Chondrocyte (in vitro differentiated cells): ENCODE data around the gene PTPRN2. TPM values are rescaled to one million over a fixed set of nuclear protein-coding genes. Genes with fewer than 3 reads are reported as not detected.

ENCODE experiments used
- DNase-seq: peaks from one replicate; pipeline ENCODE4 v3.0.0; 2021; ENCODE audit warnings: mixed read lengths, low spot score
- H3K27ac Mint-ChIP-seq: one replicate; pipeline ENCODE4 v1.8.0; 2021; ENCODE audit warnings: mild to moderate bottlenecking, moderate library complexity, mixed read lengths; ENCODE audit not compliant: unreplicated experiment
- H3K27me3 Mint-ChIP-seq: 2 replicates; pipeline ENCODE4 v1.8.0; 2021; ENCODE audit warnings: low read depth, mixed read lengths
- H3K36me3 Mint-ChIP-seq: 2 replicates; pipeline ENCODE4 v1.8.0; 2021; ENCODE audit warnings: low read depth, mixed read lengths
- H3K4me1 Mint-ChIP-seq: 2 replicates; pipeline ENCODE4 v1.8.0; 2021; ENCODE audit warnings: low read depth, mild to moderate bottlenecking, mixed read lengths
- H3K4me3 Mint-ChIP-seq: one replicate; pipeline ENCODE4 v1.8.0; 2021; ENCODE audit warnings: mild to moderate bottlenecking, moderate library complexity, mixed read lengths; ENCODE audit not compliant: unreplicated experiment
- H3K9me3 Mint-ChIP-seq: 2 replicates; pipeline ENCODE4 v1.8.0; 2021; ENCODE audit warnings: low read depth, mixed read lengths
- CTCF ChIP-seq: fragments of 200-600 bp; sonication (generic); IDR thresholded peaks from 2 replicates; pipeline ENCODE4 v1.5.0; 2021; ENCODE audit warnings: antibody characterized with exemption, mild to moderate bottlenecking, moderate library complexity
- total RNA-seq: library from RNA; stranded (reverse); gene quantifications from 3 replicates; pipeline ENCODE4 v1.2.1, GENCODE V29; 2021

PTPRN2 gene
- total RNA-seq, 1 donor from 2014 or later, result 0.30 TPM

- peak; percentile 62 for DNase-seq
- H3K4me1 Mint-ChIP-seq, result no peaks in the 10 kb centered on the region
- peaks cover 3% of the 10 kb centered on the region for H3K27me3 Mint-ChIP-seq
- H3K9me3 Mint-ChIP-seq, result no peaks in the 10 kb centered on the region
- no peak for TF ChIP-seq CTCF
- no peaks in the 10 kb centered on the region for H3K36me3 Mint-ChIP-seq
- no peak overlapping the region for H3K4me3 Mint-ChIP-seq
- no peak overlapping the region for H3K27ac Mint-ChIP-seq
These were observed 39.8 kb downstream of the PTPRN2 start for GRCh38 chr7:158547817-158548216.

- H3K27me3 Mint-ChIP-seq, result peaks cover 3% of the 10 kb centered on the region
- TF ChIP-seq CTCF, result no peak
- peak; percentile 81 for DNase-seq
- no peak overlapping the region for H3K27ac Mint-ChIP-seq
- no peaks in the 10 kb centered on the region for H3K9me3 Mint-ChIP-seq
- H3K4me1 Mint-ChIP-seq, result no peaks in the 10 kb centered on the region
- no peaks in the 10 kb centered on the region for H3K36me3 Mint-ChIP-seq
- no peak overlapping the region for H3K4me3 Mint-ChIP-seq
These were observed 41.0 kb downstream of the PTPRN2 start for GRCh38 chr7:158546626-158547025.

GRCh38 chr7:158546214-158546613, 41.4 kb downstream of the PTPRN2 start:
- no peaks in the 10 kb centered on the region for H3K4me1 Mint-ChIP-seq
- no peak overlapping the region for H3K4me3 Mint-ChIP-seq
- no peak for TF ChIP-seq CTCF
- H3K27ac Mint-ChIP-seq, result no peak overlapping the region
- no peaks in the 10 kb centered on the region for H3K36me3 Mint-ChIP-seq
- peak; percentile 83 for DNase-seq
- no peaks in the 10 kb centered on the region for H3K9me3 Mint-ChIP-seq
- peaks cover 3% of the 10 kb centered on the region for H3K27me3 Mint-ChIP-seq

- Mint-ChIP-seq H3K36me3 (no peaks in the 10 kb centered on the region), H3K4me1 (no peaks in the 10 kb centered on the region), H3K27me3 (peaks cover 3% of the 10 kb centered on the region), H3K9me3 (no peaks in the 10 kb centered on the region), H3K27ac (no peak overlapping the region), H3K4me3 (no peak overlapping the region)
- no peak for TF ChIP-seq CTCF
- no peak for DNase-seq
These were observed 42.9 kb downstream of the PTPRN2 start for GRCh38 chr7:158544708-158545107.

- no peak for TF ChIP-seq CTCF
These were observed 43.8 kb downstream of the PTPRN2 start for GRCh38 chr7:158543840-158544239.

More at GRCh38 chr7:158543840-158544239, 43.8 kb downstream of the PTPRN2 start:
- Mint-ChIP-seq H3K27ac (no peak overlapping the region), H3K36me3 (no peaks in the 10 kb centered on the region), H3K9me3 (no peaks in the 10 kb centered on the region), H3K4me3 (no peak overlapping the region), H3K4me1 (no peaks in the 10 kb centered on the region), H3K27me3 (peaks cover 3% of the 10 kb centered on the region)
- peak; percentile 70 for DNase-seq
